K562 (cell line): ENCODE data around the gene DCAF7. TPM values are rescaled to one million over a fixed set of nuclear protein-coding genes. Genes with fewer than 3 reads are reported as not detected.

Experiments used
- ATF1 ChIP-seq, 2 experiments: fragments of 450-650 bp in 1 of 2; IDR thresholded peaks; 2 replicates each; pipeline ENCODE4 v1.6.1; 2016; ENCODE audit warnings: missing compliant biosample characterization in 1 of 2, missing genetic modification characterization in 1 of 2
- CBFB ChIP-seq: sonication (generic); formaldehyde crosslinking; IDR thresholded peaks from 2 replicates; pipeline ENCODE4 v1.4.0; 2020; ENCODE audit warnings: mild to moderate bottlenecking, missing genetic modification reagents
- CEBPG ChIP-seq, 3 experiments: fragments of 200-800 bp in 1 of 3; sonication (Bioruptor generic) in 1 of 3; sonication (generic) in 1 of 3; formaldehyde crosslinking in 1 of 3; IDR thresholded peaks in 2 of 3; conservative IDR thresholded peaks in 1 of 3; 2 replicates each; pipeline versions ENCODE4 v1.6.1 to v1.8.0; 2016 to 2022; ENCODE audit warnings: missing compliant biosample characterization in 2 of 3, missing genetic modification characterization in 2 of 3, mild to moderate bottlenecking in 1 of 3, missing genetic modification reagents in 1 of 3
- E2F1 ChIP-seq: sonication (generic); formaldehyde crosslinking; IDR thresholded peaks from 2 replicates; pipeline ENCODE4 v1.8.1; 2023; ENCODE audit warnings: mild to moderate bottlenecking, missing genetic modification reagents, moderate library complexity
- FOSL1 ChIP-seq: fragments of 200-800 bp; sonication (Bioruptor generic); conservative IDR thresholded peaks from 2 replicates; pipeline ENCODE4 v1.6.1; 2016; ENCODE audit warnings: missing genetic modification characterization, missing compliant biosample characterization
- JUND ChIP-seq, 2 experiments: IDR thresholded peaks; 2 replicates in 1 of 2; 3 replicates in 1 of 2; pipeline ENCODE4 v1.6.1; 2011; ENCODE audit warnings: borderline replicate concordance in 2 of 2, low read depth in 2 of 2, low read length in 2 of 2, improper control_type of control experiment in 1 of 2, missing biosample characterization in 1 of 2, missing genetic modification characterization in 1 of 2, missing genetic modification reagents in 1 of 2
- KDM2B ChIP-seq: fragments of 250-450 bp; sonication (Bioruptor Pico); IDR thresholded peaks from 2 replicates; pipeline ENCODE4 v1.8.0; 2021; ENCODE audit warnings: mild to moderate bottlenecking, moderate library complexity
- MEF2D ChIP-seq: conservative IDR thresholded peaks from 2 replicates; pipeline ENCODE4 v1.6.1; 2016; ENCODE audit warnings: low read depth, missing genetic modification characterization, missing compliant biosample characterization
- OTX1 ChIP-seq: fragments of 450-650 bp; formaldehyde crosslinking; IDR thresholded peaks from 2 replicates; pipeline ENCODE4 v1.4.0; 2022; ENCODE audit warnings: mild to moderate bottlenecking
- RBBP5 ChIP-seq: fragments of 200-600 bp; sonication (generic); IDR thresholded peaks from 2 replicates; pipeline ENCODE4 v1.6.1; 2012; ENCODE audit warnings: borderline replicate concordance, mild to moderate bottlenecking, low read length, control low read depth, inconsistent platforms; ENCODE audit not compliant: insufficient read depth, poor library complexity, severe bottlenecking
- SIN3B ChIP-seq: fragments of 450-650 bp; IDR thresholded peaks from 2 replicates; pipeline ENCODE4 v1.6.1; 2017; ENCODE audit warnings: low read depth, mild to moderate bottlenecking, moderate library complexity
- SMARCB1 ChIP-seq: IDR thresholded peaks from 2 replicates; pipeline ENCODE4 v1.6.1; 2011; ENCODE audit warnings: improper control_type of control experiment, low read depth; ENCODE audit not compliant: insufficient read length
- STAT6 ChIP-seq: sonication (generic); formaldehyde crosslinking; IDR thresholded peaks from 2 replicates; pipeline ENCODE4 v1.8.1; 2023; ENCODE audit warnings: mild to moderate bottlenecking, missing genetic modification reagents
- ZBTB7A ChIP-seq: IDR thresholded peaks from 2 replicates; pipeline ENCODE4 v1.6.1; 2011; ENCODE audit warnings: low read depth, mild to moderate bottlenecking, low read length, moderate library complexity, borderline replicate concordance; ENCODE audit not compliant: control insufficient read depth
- ZC3H4 ChIP-seq: sonication (generic); formaldehyde crosslinking; IDR thresholded peaks from 2 replicates; pipeline ENCODE4 v1.9.0; 2021; ENCODE audit warnings: missing genetic modification reagents, borderline replicate concordance
- polyA plus RNA-seq, 8 experiments: library from polyadenylated mRNA; depleted of rRNA in 4 of 8; stranded (reverse) in 5 of 8; unstranded in 3 of 8; fragments of >200 nt; fragmentation: Nextera tagmentation in 2 of 8; fragmentation: Illumina TruSeq in 1 of 8; extraction: Ambion mirVana in 2 of 8; extraction: Trizol in 1 of 8; gene quantifications; 2 replicates each; pipeline versions ENCODE4 v1.2.1 to v1.2.3, GENCODE V29; 2011 to 2014; ENCODE audit warnings: inconsistent platforms in 1 of 8, missing spikeins in 1 of 8
- total RNA-seq, 7 experiments: library from RNA; depleted of rRNA in 6 of 7; stranded (reverse); fragments of >200 nt in 6 of 7; fragmentation: Illumina TruSeq in 2 of 7; extraction: Trizol in 2 of 7; gene quantifications; 2 replicates each; pipeline versions ENCODE4 v1.2.1 to v1.2.3, GENCODE V29; 2011 to 2021; ENCODE audit warnings: low replicate concordance in 1 of 7
- TF ChIP-seq, protein P1 (sequence below): sonication (generic); formaldehyde crosslinking; IDR thresholded peaks from 2 replicates; pipeline ENCODE4 v1.4.0; 2020; ENCODE audit warnings: mild to moderate bottlenecking, missing genetic modification reagents
- TF ChIP-seq, protein P2 (sequence below): sonication (generic); formaldehyde crosslinking; IDR thresholded peaks from 2 replicates; pipeline ENCODE4 v1.8.0; 2022; ENCODE audit warnings: mild to moderate bottlenecking, missing genetic modification reagents

Gene DCAF7
- total and polyA plus RNA-seq, 9 of the 15 experiments (the other 6 are each of a cell fraction or from before 2014, with no cell fraction given) = 30.8 to 123 (median 40.2) TPM

- no peak for TF ChIP-seq CEBPG (CRISPR knock-in tag; IDR thresholded peaks at IDR 0.05)
- TF ChIP-seq CEBPG (tag; conservative IDR thresholded peaks at IDR 0.05 in 1 of 2, IDR thresholded peaks at IDR 0.05 in 1 of 2) = 0 out of 4 replicates have a peak, but pooled peaks of 1 of the 2 experiments have one; percentile 52
- no peak for TF ChIP-seq ZBTB7A
- no peak for TF ChIP-seq SIN3B
- TF ChIP-seq SMARCB1 = no peak
- no peak for TF ChIP-seq MEF2D (tag)
- no peak for TF ChIP-seq E2F1 (CRISPR knock-in tag)
- TF ChIP-seq, protein P1, sequence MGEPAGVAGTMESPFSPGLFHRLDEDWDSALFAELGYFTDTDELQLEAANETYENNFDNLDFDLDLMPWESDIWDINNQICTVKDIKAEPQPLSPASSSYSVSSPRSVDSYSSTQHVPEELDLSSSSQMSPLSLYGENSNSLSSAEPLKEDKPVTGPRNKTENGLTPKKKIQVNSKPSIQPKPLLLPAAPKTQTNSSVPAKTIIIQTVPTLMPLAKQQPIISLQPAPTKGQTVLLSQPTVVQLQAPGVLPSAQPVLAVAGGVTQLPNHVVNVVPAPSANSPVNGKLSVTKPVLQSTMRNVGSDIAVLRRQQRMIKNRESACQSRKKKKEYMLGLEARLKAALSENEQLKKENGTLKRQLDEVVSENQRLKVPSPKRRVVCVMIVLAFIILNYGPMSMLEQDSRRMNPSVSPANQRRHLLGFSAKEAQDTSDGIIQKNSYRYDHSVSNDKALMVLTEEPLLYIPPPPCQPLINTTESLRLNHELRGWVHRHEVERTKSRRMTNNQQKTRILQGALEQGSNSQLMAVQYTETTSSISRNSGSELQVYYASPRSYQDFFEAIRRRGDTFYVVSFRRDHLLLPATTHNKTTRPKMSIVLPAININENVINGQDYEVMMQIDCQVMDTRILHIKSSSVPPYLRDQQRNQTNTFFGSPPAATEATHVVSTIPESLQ (CRISPR knock-in tag) = no peak
- peak; percentile 58 for TF ChIP-seq FOSL1 (tag)
- no peak for TF ChIP-seq RBBP5
- no peak for TF ChIP-seq STAT6 (CRISPR knock-in tag)
- TF ChIP-seq ATF1 (CRISPR knock-in tag; IDR thresholded peaks at IDR 0.05) = no peak
- no peak for TF ChIP-seq ATF1 (tag; IDR thresholded peaks at IDR 0.05)
- no peak for TF ChIP-seq KDM2B (CRISPR knock-in tag)
- TF ChIP-seq CBFB (CRISPR knock-in tag) = no peak
- TF ChIP-seq JUND (IDR thresholded peaks at IDR 0.05; ENCODE audit: borderline replicate concordance, low read depth, low read length) = peak; percentile 42; the same call in 1 of the 2 replicates
- no peak for TF ChIP-seq JUND (tag; IDR thresholded peaks at IDR 0.05; ENCODE audit: borderline replicate concordance, low read depth, low read length)
- no peak for TF ChIP-seq OTX1 (CRISPR knock-in tag)
- no peak for TF ChIP-seq ZC3H4 (CRISPR knock-in tag)
- TF ChIP-seq, protein P2, sequence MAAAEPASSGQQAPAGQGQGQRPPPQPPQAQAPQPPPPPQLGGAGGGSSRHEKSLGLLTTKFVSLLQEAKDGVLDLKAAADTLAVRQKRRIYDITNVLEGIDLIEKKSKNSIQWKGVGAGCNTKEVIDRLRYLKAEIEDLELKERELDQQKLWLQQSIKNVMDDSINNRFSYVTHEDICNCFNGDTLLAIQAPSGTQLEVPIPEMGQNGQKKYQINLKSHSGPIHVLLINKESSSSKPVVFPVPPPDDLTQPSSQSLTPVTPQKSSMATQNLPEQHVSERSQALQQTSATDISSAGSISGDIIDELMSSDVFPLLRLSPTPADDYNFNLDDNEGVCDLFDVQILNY (CRISPR knock-in tag) = no peak
These were observed 33.1 kb upstream of the DCAF7 start (continued) for GRCh38 chr17:63516910-63517824.
